SU-DHL-6 (cell line): Measurements from ENCODE around the gene APBB1.
A peak's percentile ranks its signal among the peaks of the same experiment; 100 is the strongest.

Experiments used
- H2AFZ ChIP-seq: fragments of 200-600 bp; sonication (generic); 2 replicates; pipeline ENCODE4 v1.6.1; 2014; ENCODE audit warnings: low read depth, mild to moderate bottlenecking, moderate library complexity, mixed read lengths, antibody characterized with exemption, low read length; ENCODE audit not compliant: severe bottlenecking
- H3F3A ChIP-seq: fragments of 200-600 bp; shearing (Covaris generic); 2 replicates; pipeline ENCODE4 v1.6.0; 2016; ENCODE audit warnings: antibody characterized with exemption, mild to moderate bottlenecking; ENCODE audit not compliant: insufficient read depth
- H3K27ac ChIP-seq: fragments of 200-600 bp; sonication (generic); 2 replicates; pipeline ENCODE4 v1.5.1; 2016; ENCODE audit warnings: low read depth, mild to moderate bottlenecking, low read length, moderate library complexity, mixed read lengths
- H3K27me3 ChIP-seq: fragments of 200-600 bp; sonication (generic), shearing (Covaris generic); 2 replicates; pipeline ENCODE4 v1.6.0; 2014; ENCODE audit warnings: mild to moderate bottlenecking, low read length
- H3K36me3 ChIP-seq: fragments of 200-600 bp; sonication (generic); 2 replicates; pipeline ENCODE4 v1.6.1; 2014; ENCODE audit warnings: mild to moderate bottlenecking, low read length, mixed read lengths
- H3K4me2 ChIP-seq: fragments of 300-600, 200-600 bp; shearing (Covaris generic), sonication (generic); 2 replicates; pipeline ENCODE4 v1.6.0; 2014; ENCODE audit warnings: low read length, low read depth, mild to moderate bottlenecking; ENCODE audit not compliant: poor library complexity, severe bottlenecking
- H3K4me3 ChIP-seq: fragments of 200-600 bp; sonication (generic); 2 replicates; pipeline ENCODE4 v1.5.1; 2014; ENCODE audit warnings: antibody characterized with exemption, low read length, mild to moderate bottlenecking, mixed read lengths; ENCODE audit not compliant: insufficient read depth, poor library complexity, severe bottlenecking
- H3K79me2 ChIP-seq: fragments of 200-600 bp; sonication (generic); 2 replicates; pipeline ENCODE4 v1.6.1; 2014; ENCODE audit warnings: mild to moderate bottlenecking, low read length, moderate library complexity; ENCODE audit not compliant: insufficient read depth
- H3K9ac ChIP-seq: fragments of 200-600 bp; sonication (generic); 2 replicates; pipeline ENCODE4 v1.7.0; 2014; ENCODE audit warnings: mild to moderate bottlenecking, low read length
- H3K9me2 ChIP-seq: fragments of 200-600 bp; sonication (generic); replicated peaks from 2 replicates; pipeline ENCODE4 v1.6.1; 2014; ENCODE audit warnings: low read length; ENCODE audit not compliant: insufficient read depth
- H3K9me3 ChIP-seq: fragments of 200-600 bp; sonication (generic); 2 replicates; pipeline ENCODE4 v1.6.1; 2014; ENCODE audit warnings: low read length, mixed read lengths; ENCODE audit not compliant: insufficient read depth
- H4K20me1 ChIP-seq: fragments of 200-600 bp; sonication (generic); 2 replicates; pipeline ENCODE4 v1.6.1; 2014; ENCODE audit warnings: low read depth, mild to moderate bottlenecking, antibody characterized with exemption, low read length, moderate library complexity, mixed read lengths
- CTCF ChIP-seq: fragments of 200-600 bp; sonication (generic); IDR thresholded peaks from one replicate; pipeline ENCODE4 v1.5.1; 2017; ENCODE audit warnings: antibody characterized with exemption, mild to moderate bottlenecking, low read length, moderate library complexity; ENCODE audit not compliant: insufficient read depth, poor library complexity, severe bottlenecking
- EZH2phosphoT487 ChIP-seq: fragments of 200-600 bp; sonication (generic), shearing (Covaris generic); conservative IDR thresholded peaks from 2 replicates; pipeline ENCODE4 v1.6.1; 2018; ENCODE audit warnings: mild to moderate bottlenecking, antibody characterized with exemption, low read length, moderate library complexity, mixed read lengths

APBB1 gene

GRCh38 chr11:6404342-6405051 is 14.4 kb downstream of the APBB1 start:
- H2AFZ ChIP-seq, result no peak overlapping the region
- H3K27ac ChIP-seq, result no peak overlapping the region
- H3K4me2 ChIP-seq, result no peak overlapping the region
- no peaks in the 10 kb centered on the region for H3K27me3 ChIP-seq
- H3K9me3 ChIP-seq, result no peaks in the 10 kb centered on the region
- H3K4me3 ChIP-seq, result no peak overlapping the region
- H3K9me2 ChIP-seq, result no peaks in the 10 kb centered on the region
- H3K9ac ChIP-seq, result no peak overlapping the region
- H4K20me1 ChIP-seq, result no peaks in the 10 kb centered on the region
- H3F3A ChIP-seq, result no peaks in the 10 kb centered on the region
- TF ChIP-seq EZH2phosphoT487, result no peak
- TF ChIP-seq CTCF, result no peak
- no peaks in the 10 kb centered on the region for H3K36me3 ChIP-seq
- no peaks in the 10 kb centered on the region for H3K79me2 ChIP-seq

- no peaks in the 10 kb centered on the region for H3F3A ChIP-seq
- no peaks in the 10 kb centered on the region for H3K9me3 ChIP-seq
- H3K4me2 ChIP-seq, result peak overlapping the region; percentile 45
- H3K9ac ChIP-seq, result peak overlapping the region; percentile 34; the same call in 1 of the 2 replicates
- TF ChIP-seq EZH2phosphoT487, result no peak
- H2AFZ ChIP-seq, result no peak overlapping the region
- no peaks in the 10 kb centered on the region for H3K27me3 ChIP-seq
- H3K4me3 ChIP-seq, result no peak overlapping the region
- no peaks in the 10 kb centered on the region for H3K79me2 ChIP-seq
- H4K20me1 ChIP-seq, result no peaks in the 10 kb centered on the region
- H3K36me3 ChIP-seq, result no peaks in the 10 kb centered on the region
- no peaks in the 10 kb centered on the region for H3K9me2 ChIP-seq
- H3K27ac ChIP-seq, result no peak overlapping the region
Measured at GRCh38 chr11:6403539-6403938, 15.4 kb downstream of the APBB1 start.

- peak overlapping the region; percentile 34; the same call in 1 of the 2 replicates for H3K9ac ChIP-seq
- no peaks in the 10 kb centered on the region for H4K20me1 ChIP-seq
- H3K36me3 ChIP-seq, result no peaks in the 10 kb centered on the region
- peak overlapping the region; percentile 45 for H3K4me2 ChIP-seq
- no peaks in the 10 kb centered on the region for H3K79me2 ChIP-seq
- no peaks in the 10 kb centered on the region for H3K9me3 ChIP-seq
- H3K4me3 ChIP-seq, result peak overlapping the region; percentile 4
- no peaks in the 10 kb centered on the region for H3F3A ChIP-seq
- H3K27me3 ChIP-seq, result no peaks in the 10 kb centered on the region
- no peaks in the 10 kb centered on the region for H3K9me2 ChIP-seq
- peak overlapping the region; percentile 2 for H2AFZ ChIP-seq
- H3K27ac ChIP-seq, result peak overlapping the region; percentile 50
- TF ChIP-seq EZH2phosphoT487 (no peak), CTCF (no peak)
Measured at GRCh38 chr11:6402561-6402981, 16.3 kb downstream of the APBB1 start.

- no peaks in the 10 kb centered on the region for H3K36me3 ChIP-seq
- no peaks in the 10 kb centered on the region for H3K27me3 ChIP-seq
- TF ChIP-seq CTCF (no peak), EZH2phosphoT487 (no peak)
- H3K4me3 ChIP-seq, result no peak overlapping the region
- H3K79me2 ChIP-seq, result no peaks in the 10 kb centered on the region
- peak overlapping the region; percentile 50 for H3K27ac ChIP-seq
- H3K9me2 ChIP-seq, result no peaks in the 10 kb centered on the region
- H3F3A ChIP-seq, result no peaks in the 10 kb centered on the region
- H4K20me1 ChIP-seq, result no peaks in the 10 kb centered on the region
- peak overlapping the region; percentile 34; the same call in 1 of the 2 replicates for H3K9ac ChIP-seq
- no peaks in the 10 kb centered on the region for H3K9me3 ChIP-seq
- H3K4me2 ChIP-seq, result peak overlapping the region; percentile 45
- H2AFZ ChIP-seq, result peak overlapping the region; percentile 2
Measured at GRCh38 chr11:6402061-6402470, 16.8 kb downstream of the APBB1 start.
